Pancreas (tissue), 10 donors: ENCODE results near the gene SHC2. TPM values are rescaled to one million over a fixed set of nuclear protein-coding genes. Genes with fewer than 3 reads are reported as not detected.

Source experiments
- ATAC-seq, 4 donors: fragments of 200-7000 bp; cut with Tn5 transposase; one replicate each; pipeline versions ENCODE4 v1.8.0 to v1.9.1; 2020; ENCODE audit warnings: mild to moderate bottlenecking in 4 of 4, moderate library complexity in 4 of 4
- DNase-seq, 6 donors: peaks; one replicate each; pipeline ENCODE4 v3.0.0-alpha.2; 2020
- FAIRE-seq: peaks from 2 replicates; lab custom pipeline; 2012; peaks lifted over from hg19 to GRCh38; lab: Jason Lieb, UNC
- H3K27ac ChIP-seq, 4 donors: fragments of 200-600 bp; sonication (generic); 1 replicate in 3 of 4; 2 replicates in 1 of 4; pipeline versions ENCODE4 v1.5.0 to v1.8.0; 2020
- H3K27me3 ChIP-seq, 4 donors: fragments of 200-600 bp; one replicate each; pipeline ENCODE4 v1.8.0; 2021
- H3K36me3 ChIP-seq, 3 donors: fragments of 200-600 bp; sonication (generic) in 1 of 3; one replicate each; pipeline versions ENCODE4 v1.5.0 to v1.8.0; 2020 to 2021
- H3K4me1 ChIP-seq, 3 donors: fragments of 200-600 bp; one replicate each; pipeline ENCODE4 v1.8.0; 2021
- H3K4me3 ChIP-seq, 4 donors: fragments of 200-600 bp; sonication (generic) in 2 of 4; one replicate each; pipeline versions ENCODE4 v1.5.0 to v1.8.0; 2020 to 2021
- H3K9me3 ChIP-seq, 4 donors: fragments of 200-600 bp; one replicate each; pipeline ENCODE4 v1.8.0; 2021
- CTCF ChIP-seq, 4 donors: fragments of 200-600 bp; sonication (generic) in 3 of 4; IDR thresholded peaks; one replicate each; pipeline versions ENCODE4 v1.5.0 to v1.8.0; 2021; ENCODE audit warnings: antibody characterized with exemption in 4 of 4
- WGBS, 2 donors: extraction: QIAGEN DNeasy Blood & Tissue Kit; methylation state at CpG; one replicate each; pipeline ENCODE4 v1.1.7; 2013; 5-methylcytosine and 5-hydroxymethylcytosine counted together
- intact Hi-C, 3 donors: fragments of 100-400 bp; cut with DNase I; formaldehyde crosslinking; loops; one replicate each; pipeline versions ENCODE4 v1.11.1 to v1.14.2; 2022
- polyA plus RNA-seq, 2 donors: library from polyadenylated mRNA; stranded (reverse); fragments of 200-250 nt; gene quantifications; one replicate each; pipeline ENCODE4 v1.2.3, GENCODE V29; 2013
- total RNA-seq, 6 donors: library from RNA; stranded (reverse); fragmentation: NEBNext Ultra II Directional in 4 of 6; extraction: Animal tissue kit (Norgen Biotek cat#: 25700) in 4 of 6; gene quantifications; one replicate each; pipeline versions ENCODE4 v1.2.1 to v1.2.4, GENCODE V29; 2021 to 2023
- donor health status: healthy with polysubstance abuse.
- donor health status: DM: no; HTN: no; CAD: no; lungs with moderate emphysema.
- donor health status: DM: no; HTN: no; CAD: no.
- donor health status: control.
- donor health status: control.
- donor health status: Bipolar disorder and iron deficiency.
- donor health status: DM: yes; HTN: yes; CAD: no.
- donor health status: DM: no; HTN: no; CAD: no.
- donor health status: DM: no; HTN: no; CAD: no.
- donor health status: DM: yes; HTN: yes; CAD: no.

SHC2 gene
- total and polyA plus RNA-seq, 8 donors, result 76.2 to 382 (median 111) TPM

GRCh38 chr19:492091-492531, 31.3 kb upstream of the SHC2 start:
- FAIRE-seq, result no peak
- WGBS, 2 donors, result 68 to 76% methylated on average over 14 to 19 of the region's 19 CpGs

GRCh38 chr19:491146-491741, 30.4 kb upstream of the SHC2 start:
- Histone ChIP-seq H3K4me3 (no peak overlapping the region), H3K27me3 (no peaks in the 10 kb centered on the region), H3K9me3 (no peaks in the 10 kb centered on the region), H3K36me3 (no peaks in the 10 kb centered on the region), H3K4me1 (peaks cover 0 to 4% (median 0%) of the 10 kb centered on the region in 3 donors), H3K27ac (no peak overlapping the region)
- TF ChIP-seq CTCF (IDR thresholded peaks at IDR 0.05), result no peak
- ATAC-seq (no peak), FAIRE-seq (no peak), DNase-seq (peak in 2 of 6 donors; percentile 47 to 63)
- intact Hi-C loops, result no loop called here
- 81 to 90% methylated on average over 29 to 32 of the region's 32 CpGs for WGBS, 2 donors

More at GRCh38 chr19:492091-492531, 31.3 kb upstream of the SHC2 start:
- Histone ChIP-seq H3K4me1 (peaks cover 0 to 4% (median 0%) of the 10 kb centered on the region in 3 donors), H3K27ac (no peak overlapping the region), H3K9me3 (no peaks in the 10 kb centered on the region), H3K27me3 (no peaks in the 10 kb centered on the region), H3K36me3 (no peaks in the 10 kb centered on the region), H3K4me3 (no peak overlapping the region)
- TF ChIP-seq CTCF (IDR thresholded peaks at IDR 0.05), result no peak
- intact Hi-C loops, result no loop called here
- ATAC-seq, result no peak
- peak in 2 of 6 donors; percentile 54 to 76 for DNase-seq

GRCh38 chr19:489418-490196, 28.8 kb upstream of the SHC2 start:
- Histone ChIP-seq H3K4me1 (peaks cover 0 to 4% (median 0%) of the 10 kb centered on the region in 3 donors), H3K27ac (peak overlapping the region in 3 of 4 donors; percentile 60 to 89 (median 88)), H3K36me3 (no peaks in the 10 kb centered on the region), H3K27me3 (no peaks in the 10 kb centered on the region), H3K9me3 (no peaks in the 10 kb centered on the region), H3K4me3 (peak overlapping the region; percentile 81 to 95 (median 88))
- TF ChIP-seq CTCF (IDR thresholded peaks at IDR 0.05), result no peak
- FAIRE-seq (no peak), DNase-seq (peak in 3 of 6 donors; percentile 44 to 90 (median 60)), ATAC-seq (peak; percentile 36 to 52 (median 46))
- intact Hi-C loops, result no loop called here
- WGBS, 2 donors, result 15 to 17% methylated on average over 51 to 61 of the region's 61 CpGs

GRCh38 chr19:488505-489417, 27.9 kb upstream of the SHC2 start:
- Histone ChIP-seq H3K4me3 (peak overlapping the region; percentile 81 to 95 (median 88)), H3K27ac (peak overlapping the region; percentile 64 to 89 (median 79)), H3K36me3 (no peaks in the 10 kb centered on the region), H3K4me1 (peaks cover 0 to 4% (median 0%) of the 10 kb centered on the region in 3 donors), H3K9me3 (no peaks in the 10 kb centered on the region), H3K27me3 (no peaks in the 10 kb centered on the region)
- DNase-seq (peak; percentile 95 to 99 (median 97)), FAIRE-seq (no peak), ATAC-seq (peak; percentile 95 to 97 (median 96))
- 1% methylated on average over 60 to 114 of the region's 114 CpGs for WGBS, 2 donors
- TF ChIP-seq CTCF (IDR thresholded peaks at IDR 0.05), result no peak
- intact Hi-C loops, result no loop called here
